MM.1S (cell line): ENCODE measurements around the gene DZANK1.

Experiments
- CTCF ChIP-seq: fragments of 300-600 bp; sonication (generic); IDR thresholded peaks from 2 replicates; pipeline ENCODE4 v1.5.1; 2016; ENCODE audit warnings: antibody characterized with exemption, low read length, mixed read lengths
- EZH2phosphoT487 ChIP-seq: fragments of 300-600 bp; sonication (generic); IDR thresholded peaks from 2 replicates; pipeline ENCODE4 v1.6.1; 2018; ENCODE audit warnings: antibody characterized with exemption, low read length

GRCh38 chr20:18506744-18507143, 39.9 kb upstream of the DZANK1 start:
- no peak for TF ChIP-seq CTCF
- TF ChIP-seq EZH2phosphoT487: no peak
